ENCODE results near the gene KLHL29.

GRCh38 chr2:23417310-23417709 is 32.3 kb downstream of the KLHL29 start:
- TF ChIP-seq REST (IDR thresholded peaks at IDR 0.05; ENCODE audit: insufficient read depth in 1 of 2, low read depth in 2 of 2, low read length in 2 of 2) (no peak), TAF1 (IDR thresholded peaks at IDR 0.05; ENCODE audit: borderline replicate concordance, insufficient read depth, low read length) (no peak)
